A673 (cell line): ENCODE results near the gene PROKR1. TPM values are rescaled to one million over a fixed set of nuclear protein-coding genes. Genes with fewer than 3 reads are reported as not detected.

Experiments
- BruUV-seq: library from RNA; stranded (reverse); fragments of 400-500 nt; replicated peaks from 2 replicates; lab custom pipeline; 2021; lab: Mats Ljungman, UMichigan
- CTCF ChIA-PET: fragments of 300-600 bp; sonication (Branson Sonifier 250); formaldehyde crosslinking; loops from one replicate; lab custom pipeline; 2022; ENCODE audit warnings: antibody characterized with exemption; lab: Charles Lee
- POLR2A ChIA-PET: fragments of 300-600 bp; sonication (Branson Sonifier 250); formaldehyde crosslinking; loops from one replicate; lab custom pipeline; 2022; ENCODE audit warnings: antibody characterized with exemption; ENCODE audit not compliant: low non-redundant PET; lab: Charles Lee
- DNase-seq: peaks from one replicate; pipeline ENCODE4 v3.0.0-alpha.2; 2015; ENCODE audit warnings: low spot score
- H3K27ac ChIP-seq: fragments of 200-600 bp; sonication (generic); 2 replicates; pipeline ENCODE4 v1.5.1; 2016; ENCODE audit warnings: mixed run types, low read depth, mild to moderate bottlenecking, mixed read lengths, antibody characterized with exemption, low read length; ENCODE audit not compliant: poor library complexity, severe bottlenecking
- H3K27me3 ChIP-seq: fragments of 200-600 bp; sonication (generic); replicated peaks from 2 replicates; pipeline ENCODE4 v1.6.1; 2017; ENCODE audit warnings: mixed run types, low read depth, mild to moderate bottlenecking, mixed read lengths, antibody characterized with exemption, low read length; ENCODE audit not compliant: insufficient read depth, poor library complexity
- H3K36me3 ChIP-seq: fragments of 200-600 bp; sonication (generic); 2 replicates; pipeline ENCODE4 v1.6.1; 2016; ENCODE audit warnings: mixed run types, mild to moderate bottlenecking, mixed read lengths, antibody characterized with exemption, low read length; ENCODE audit not compliant: insufficient read depth, poor library complexity, severe bottlenecking
- H3K4me1 ChIP-seq: fragments of 200-600 bp; sonication (generic); 2 replicates; pipeline ENCODE4 v1.6.1; 2017; ENCODE audit warnings: mixed run types, mild to moderate bottlenecking, mixed read lengths, antibody characterized with exemption, low read length; ENCODE audit not compliant: insufficient read depth, poor library complexity, severe bottlenecking
- H3K4me3 ChIP-seq: fragments of 200-600 bp; sonication (generic); 2 replicates; pipeline ENCODE4 v1.5.1; 2016; ENCODE audit warnings: low read depth, mixed run types, mild to moderate bottlenecking, mixed read lengths, low read length; ENCODE audit not compliant: poor library complexity, severe bottlenecking
- H3K9me3 ChIP-seq: fragments of 200-600 bp; sonication (generic); 2 replicates; pipeline ENCODE4 v1.6.1; 2016; ENCODE audit warnings: mixed run types, low read depth, mild to moderate bottlenecking, mixed read lengths, antibody characterized with exemption, low read length; ENCODE audit not compliant: poor library complexity, severe bottlenecking
- EZH2 ChIP-seq: fragments of 200-600 bp; sonication (generic); IDR thresholded peaks from 2 replicates; pipeline ENCODE4 v1.6.1; 2017; ENCODE audit warnings: borderline replicate concordance, low read depth, mild to moderate bottlenecking, mixed read lengths, antibody characterized with exemption, low read length; ENCODE audit not compliant: poor library complexity, severe bottlenecking
- intact Hi-C: fragments of 100-400 bp; cut with micrococcal nuclease; formaldehyde crosslinking; loops from one replicate; pipeline ENCODE4 v1.10.0; 2022; ENCODE audit not compliant: unreplicated experiment
- total RNA-seq: library from RNA; stranded (reverse); gene quantifications from 2 replicates; pipeline ENCODE4 v1.2.3, GENCODE V29; 2021
- TF ChIP-seq, protein P1 (sequence below): fragments of 300-800, 200-600 bp; sonication (generic); conservative IDR thresholded peaks from 2 replicates; pipeline ENCODE4 v1.5.1; 2017; ENCODE audit warnings: low read depth, mild to moderate bottlenecking, antibody characterized with exemption, low read length, moderate library complexity, mixed read lengths

PROKR1 gene
- total RNA-seq, 1 experiment from 2014 or later, result 15.7 TPM

DNA sequence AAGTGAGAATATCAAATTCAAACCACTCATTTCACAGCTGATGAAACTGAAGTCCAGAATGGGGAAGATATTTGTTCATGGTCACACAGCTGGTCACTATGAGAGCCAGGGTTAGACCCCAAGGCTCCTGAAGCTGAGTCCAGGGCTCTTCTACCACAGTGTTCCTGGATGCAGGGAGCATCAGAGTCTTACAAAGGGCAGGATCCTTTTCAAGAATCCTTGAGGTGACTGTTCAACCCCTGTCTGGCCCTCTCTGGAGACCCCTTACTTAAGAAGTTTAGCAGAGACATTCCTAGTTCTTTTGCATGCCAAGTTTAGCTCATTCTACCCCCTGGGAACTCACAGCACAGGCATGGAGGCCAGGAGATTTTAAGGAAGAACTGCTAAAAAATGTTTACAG lies 15.7 kb downstream of the PROKR1 start:
- DNase-seq, result no peak
- ChIA-PET CTCF (no interaction called here), POLR2A (no interaction called here)
- no TSS peak for BruUV-seq
- intact Hi-C loops, result no loop called here
- H3K4me1 ChIP-seq, result peaks cover 17% of the 10 kb centered on the region
- no peaks in the 10 kb centered on the region for H3K9me3 ChIP-seq
- TF ChIP-seq, protein P1, sequence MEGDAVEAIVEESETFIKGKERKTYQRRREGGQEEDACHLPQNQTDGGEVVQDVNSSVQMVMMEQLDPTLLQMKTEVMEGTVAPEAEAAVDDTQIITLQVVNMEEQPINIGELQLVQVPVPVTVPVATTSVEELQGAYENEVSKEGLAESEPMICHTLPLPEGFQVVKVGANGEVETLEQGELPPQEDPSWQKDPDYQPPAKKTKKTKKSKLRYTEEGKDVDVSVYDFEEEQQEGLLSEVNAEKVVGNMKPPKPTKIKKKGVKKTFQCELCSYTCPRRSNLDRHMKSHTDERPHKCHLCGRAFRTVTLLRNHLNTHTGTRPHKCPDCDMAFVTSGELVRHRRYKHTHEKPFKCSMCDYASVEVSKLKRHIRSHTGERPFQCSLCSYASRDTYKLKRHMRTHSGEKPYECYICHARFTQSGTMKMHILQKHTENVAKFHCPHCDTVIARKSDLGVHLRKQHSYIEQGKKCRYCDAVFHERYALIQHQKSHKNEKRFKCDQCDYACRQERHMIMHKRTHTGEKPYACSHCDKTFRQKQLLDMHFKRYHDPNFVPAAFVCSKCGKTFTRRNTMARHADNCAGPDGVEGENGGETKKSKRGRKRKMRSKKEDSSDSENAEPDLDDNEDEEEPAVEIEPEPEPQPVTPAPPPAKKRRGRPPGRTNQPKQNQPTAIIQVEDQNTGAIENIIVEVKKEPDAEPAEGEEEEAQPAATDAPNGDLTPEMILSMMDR, result no peak
- no peak for TF ChIP-seq EZH2
- H3K27me3 ChIP-seq, result no peaks in the 10 kb centered on the region
- H3K36me3 ChIP-seq, result peaks cover 7% of the 10 kb centered on the region
- no peak overlapping the region for H3K4me3 ChIP-seq
- no peak overlapping the region for H3K27ac ChIP-seq

DNA sequence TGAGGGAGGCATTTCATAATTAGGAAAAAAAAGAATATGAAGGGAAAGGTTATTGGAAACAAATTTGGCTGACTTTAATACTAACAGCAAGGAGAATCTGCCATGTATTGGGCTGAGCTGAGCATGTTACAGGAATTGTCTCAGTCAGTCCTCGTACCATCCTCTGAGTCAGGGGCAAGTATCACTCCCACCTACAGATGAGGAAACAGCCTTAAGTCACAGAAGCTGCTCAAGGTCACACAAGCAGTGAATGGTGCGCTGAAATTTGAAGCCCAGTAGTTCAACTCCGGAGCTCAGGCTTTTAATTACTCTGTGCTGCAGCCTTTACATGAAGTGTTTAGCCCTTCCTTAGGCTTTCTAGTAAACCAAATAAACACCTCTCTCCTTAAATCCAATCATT lies 17.3 kb downstream of the PROKR1 start:
- Histone ChIP-seq H3K4me3 (no peak overlapping the region), H3K4me1 (peaks cover 26% of the 10 kb centered on the region), H3K9me3 (no peaks in the 10 kb centered on the region), H3K27ac (no peak overlapping the region), H3K27me3 (no peaks in the 10 kb centered on the region), H3K36me3 (no peaks in the 10 kb centered on the region)
- no peak for TF ChIP-seq EZH2
- TF ChIP-seq, protein P1, result no peak
- ChIA-PET CTCF (no interaction called here), POLR2A (no interaction called here)
- intact Hi-C loops, result no loop called here
- no peak for DNase-seq
- BruUV-seq, result no TSS peak

- no TSS peak for BruUV-seq
- intact Hi-C loops, result no loop called here
- no peak overlapping the region for H3K4me3 ChIP-seq
- H3K27me3 ChIP-seq, result no peaks in the 10 kb centered on the region
- POLR2A ChIA-PET, result no interaction called here
- H3K27ac ChIP-seq, result no peak overlapping the region
- H3K9me3 ChIP-seq, result no peaks in the 10 kb centered on the region
- H3K36me3 ChIP-seq, result no peaks in the 10 kb centered on the region
- no peak for TF ChIP-seq EZH2
- TF ChIP-seq, protein P1, result no peak
- H3K4me1 ChIP-seq, result peaks cover 26% of the 10 kb centered on the region
- DNase-seq, result no peak
- CTCF ChIA-PET, result no interaction called here
These were observed 19.1 kb downstream of the PROKR1 start for GRCh38 chr2:68662466-68662865.
